ENCODE data around the gene ATP1A3.

Gene ATP1A3

GRCh38 chr19:41929536-41930071, 64.4 kb downstream of the ATP1A3 start:
- TF ChIP-seq CTCF (IDR thresholded peaks at IDR 0.05; ENCODE audit: low read depth, low read length) = no peak
- H3K36me3 ChIP-seq = no peaks in the 10 kb centered on the region
- DNase-seq = no peak
- peaks cover 77% of the 10 kb centered on the region for H3K27me3 ChIP-seq
- H3K9me3 ChIP-seq = no peaks in the 10 kb centered on the region; the same call in 1 of the 2 replicates
- no peak overlapping the region for H3K4me3 ChIP-seq (ENCODE audit: low read depth, low read length)
- H3K4me1 ChIP-seq = no peaks in the 10 kb centered on the region

GRCh38 chr19:41928754-41929535, 65.1 kb downstream of the ATP1A3 start:
- H3K4me3 ChIP-seq (ENCODE audit: low read depth, low read length) = no peak overlapping the region
- H3K4me1 ChIP-seq = no peaks in the 10 kb centered on the region
- no peak for TF ChIP-seq CTCF (IDR thresholded peaks at IDR 0.05; ENCODE audit: low read depth, low read length)
- no peaks in the 10 kb centered on the region; the same call in 1 of the 2 replicates for H3K9me3 ChIP-seq
- peaks cover 71% of the 10 kb centered on the region for H3K27me3 ChIP-seq
- H3K36me3 ChIP-seq = no peaks in the 10 kb centered on the region
- no peak for DNase-seq

- Histone ChIP-seq H3K36me3 (no peaks in the 10 kb centered on the region), H3K9me3 (no peaks in the 10 kb centered on the region; the same call in 1 of the 2 replicates), H3K27me3 (peaks cover 65% of the 10 kb centered on the region), H3K4me1 (no peaks in the 10 kb centered on the region), H3K4me3 (ENCODE audit: low read depth, low read length) (no peak within 1 kb of the TSS)
- no peak for TF ChIP-seq CTCF (IDR thresholded peaks at IDR 0.05; ENCODE audit: low read depth, low read length)
- no peak for DNase-seq
These were observed 65.8 kb downstream of the ATP1A3 start, which contains the start of gene ERFL for GRCh38 chr19:41928221-41928683. ERFL (minus strand) TSS chr19:41928449; CDS start chr19:41912919, 15,530 bp downstream.

GRCh38 chr19:41927497-41928192, 66.4 kb downstream of the ATP1A3 start:
- Histone ChIP-seq H3K4me1 (no peaks in the 10 kb centered on the region), H3K27me3 (peaks cover 60% of the 10 kb centered on the region)

GRCh38 chr19:41926763-41927496, 67.1 kb downstream of the ATP1A3 start:
- no peak for TF ChIP-seq CTCF (IDR thresholded peaks at IDR 0.05; ENCODE audit: low read depth, low read length)
- H3K36me3 ChIP-seq = no peaks in the 10 kb centered on the region
- H3K4me3 ChIP-seq (ENCODE audit: low read depth, low read length) = no peak overlapping the region
- no peak for DNase-seq
- peaks cover 53% of the 10 kb centered on the region for H3K27me3 ChIP-seq
- no peaks in the 10 kb centered on the region for H3K4me1 ChIP-seq
- H3K9me3 ChIP-seq = no peaks in the 10 kb centered on the region; the same call in 1 of the 2 replicates

More at GRCh38 chr19:41927497-41928192, 66.4 kb downstream of the ATP1A3 start:
- Histone ChIP-seq H3K36me3 (no peaks in the 10 kb centered on the region), H3K9me3 (no peaks in the 10 kb centered on the region; the same call in 1 of the 2 replicates), H3K4me3 (ENCODE audit: low read depth, low read length) (no peak overlapping the region)
- TF ChIP-seq CTCF (IDR thresholded peaks at IDR 0.05; ENCODE audit: low read depth, low read length) = no peak
- no peak for DNase-seq

All from BE2C (cell line).